Esophagus squamous epithelium (tissue), 4 donors: Measurements from ENCODE around the gene RBMY1J.

ENCODE experiments used
- POLR2A ChIP-seq, 4 donors: fragments of 450-650 bp; IDR thresholded peaks; one replicate each; pipeline ENCODE4 v1.6.1; 2017; ENCODE audit warnings: antibody characterized with exemption in 4 of 4, mild to moderate bottlenecking in 4 of 4, moderate library complexity in 3 of 4
- TF ChIP-seq, protein P1 (sequence below), 6 experiments: fragments of 450-650 bp in 4 of 6; fragments of 200-600 bp in 2 of 6; sonication (generic) in 2 of 6; IDR thresholded peaks; one replicate each; pipeline ENCODE4 v1.5.1; 2016 to 2019; ENCODE audit warnings: antibody characterized with exemption in 6 of 6, mild to moderate bottlenecking in 4 of 6, moderate library complexity in 4 of 6

DNA sequence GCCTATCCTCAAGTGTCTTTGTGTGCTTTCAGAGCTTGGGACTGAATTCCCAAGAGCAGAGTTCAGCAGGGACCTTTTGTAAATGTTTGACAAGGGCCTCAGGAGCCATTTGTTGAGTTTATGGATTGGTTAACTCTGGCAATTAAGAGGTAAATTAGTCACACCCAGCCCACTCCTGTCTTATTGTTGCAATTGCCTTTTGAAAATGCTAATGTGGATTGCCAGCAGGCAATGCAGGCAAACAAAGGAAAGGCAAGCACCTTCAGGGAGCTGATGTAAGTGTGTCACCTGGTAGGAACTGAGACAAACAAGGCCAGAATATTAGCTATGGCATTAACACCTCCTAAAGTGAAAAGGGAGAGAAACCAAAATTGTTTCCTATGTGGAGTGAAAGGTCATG is 29.7 kb upstream of the RBMY1J start:
- TF ChIP-seq, protein P1, sequence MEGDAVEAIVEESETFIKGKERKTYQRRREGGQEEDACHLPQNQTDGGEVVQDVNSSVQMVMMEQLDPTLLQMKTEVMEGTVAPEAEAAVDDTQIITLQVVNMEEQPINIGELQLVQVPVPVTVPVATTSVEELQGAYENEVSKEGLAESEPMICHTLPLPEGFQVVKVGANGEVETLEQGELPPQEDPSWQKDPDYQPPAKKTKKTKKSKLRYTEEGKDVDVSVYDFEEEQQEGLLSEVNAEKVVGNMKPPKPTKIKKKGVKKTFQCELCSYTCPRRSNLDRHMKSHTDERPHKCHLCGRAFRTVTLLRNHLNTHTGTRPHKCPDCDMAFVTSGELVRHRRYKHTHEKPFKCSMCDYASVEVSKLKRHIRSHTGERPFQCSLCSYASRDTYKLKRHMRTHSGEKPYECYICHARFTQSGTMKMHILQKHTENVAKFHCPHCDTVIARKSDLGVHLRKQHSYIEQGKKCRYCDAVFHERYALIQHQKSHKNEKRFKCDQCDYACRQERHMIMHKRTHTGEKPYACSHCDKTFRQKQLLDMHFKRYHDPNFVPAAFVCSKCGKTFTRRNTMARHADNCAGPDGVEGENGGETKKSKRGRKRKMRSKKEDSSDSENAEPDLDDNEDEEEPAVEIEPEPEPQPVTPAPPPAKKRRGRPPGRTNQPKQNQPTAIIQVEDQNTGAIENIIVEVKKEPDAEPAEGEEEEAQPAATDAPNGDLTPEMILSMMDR (IDR thresholded peaks at IDR 0.05): no peak
- TF ChIP-seq POLR2A (IDR thresholded peaks at IDR 0.05): no peak
